Measurements from ENCODE around the gene ATP8A2.

The ATP8A2 gene

GRCh38 chr13:25733001-25733491, 361.3 kb downstream of the ATP8A2 start:
- no peak for DNase-seq (ENCODE audit: extremely low read depth, insufficient read length)
- Histone ChIP-seq H3K4me3 (replicated peaks; ENCODE audit: low read depth, low read length) (no peak overlapping the region), H3K27me3 (replicated peaks; ENCODE audit: control insufficient read depth, insufficient read depth, low read length) (no peaks in the 10 kb centered on the region; the same call in 1 of the 2 replicates), H3K36me3 (ENCODE audit: control insufficient read depth, insufficient read depth, low read length) (no peaks in the 10 kb centered on the region)
- no peak for TF ChIP-seq CTCF (IDR thresholded peaks at IDR 0.05; ENCODE audit: insufficient read depth, low read length, poor library complexity, severe bottlenecking)

- no peaks in the 10 kb centered on the region for H3K36me3 ChIP-seq (ENCODE audit: control insufficient read depth, insufficient read depth, low read length)
- H3K4me3 ChIP-seq (replicated peaks; ENCODE audit: low read depth, low read length): no peak overlapping the region
- no peaks in the 10 kb centered on the region for H3K27me3 ChIP-seq (replicated peaks; ENCODE audit: control insufficient read depth, insufficient read depth, low read length)
- no peak for DNase-seq (ENCODE audit: extremely low read depth, insufficient read length)
- no peak for TF ChIP-seq CTCF (IDR thresholded peaks at IDR 0.05; ENCODE audit: insufficient read depth, low read length, poor library complexity, severe bottlenecking)
These were observed 362.1 kb downstream of the ATP8A2 start for GRCh38 chr13:25733696-25734435.

- TF ChIP-seq CTCF (IDR thresholded peaks at IDR 0.05; ENCODE audit: insufficient read depth, low read length, poor library complexity, severe bottlenecking): no peak
- no peaks in the 10 kb centered on the region for H3K27me3 ChIP-seq (replicated peaks; ENCODE audit: control insufficient read depth, insufficient read depth, low read length)
- DNase-seq (ENCODE audit: extremely low read depth, insufficient read length): no peak
- no peak overlapping the region for H3K4me3 ChIP-seq (replicated peaks; ENCODE audit: low read depth, low read length)
- no peaks in the 10 kb centered on the region for H3K36me3 ChIP-seq (ENCODE audit: control insufficient read depth, insufficient read depth, low read length)
These were observed 366.8 kb downstream of the ATP8A2 start for GRCh38 chr13:25738342-25739196.

- H3K4me3 ChIP-seq (replicated peaks; ENCODE audit: low read depth, low read length): no peak overlapping the region
- no peak for TF ChIP-seq CTCF (IDR thresholded peaks at IDR 0.05; ENCODE audit: insufficient read depth, low read length, poor library complexity, severe bottlenecking)
- H3K27me3 ChIP-seq (replicated peaks; ENCODE audit: control insufficient read depth, insufficient read depth, low read length): no peaks in the 10 kb centered on the region
These were observed 367.6 kb downstream of the ATP8A2 start for GRCh38 chr13:25739376-25739775.

GRCh38 chr13:25741796-25742195, 370.0 kb downstream of the ATP8A2 start:
- Histone ChIP-seq H3K27me3 (replicated peaks; ENCODE audit: control insufficient read depth, insufficient read depth, low read length) (no peaks in the 10 kb centered on the region), H3K4me3 (replicated peaks; ENCODE audit: low read depth, low read length) (no peak overlapping the region), H3K36me3 (ENCODE audit: control insufficient read depth, insufficient read depth, low read length) (no peaks in the 10 kb centered on the region)
- TF ChIP-seq CTCF (IDR thresholded peaks at IDR 0.05; ENCODE audit: insufficient read depth, low read length, poor library complexity, severe bottlenecking): no peak
- no peak for DNase-seq (ENCODE audit: extremely low read depth, insufficient read length)

More at GRCh38 chr13:25739376-25739775, 367.6 kb downstream of the ATP8A2 start:
- no peak for DNase-seq (ENCODE audit: extremely low read depth, insufficient read length)
- no peaks in the 10 kb centered on the region for H3K36me3 ChIP-seq (ENCODE audit: control insufficient read depth, insufficient read depth, low read length)

Measured in GM06990 (cell line).